HCT116 (cell line): Measurements from ENCODE around the gene BANF1. TPM values are rescaled to one million over a fixed set of nuclear protein-coding genes. Genes with fewer than 3 reads are reported as not detected.
A peak's percentile ranks its signal among the peaks of the same experiment; 100 is the strongest.

Experiments
- ATAC-seq: fragments of 200-7000 bp; cut with Tn5 transposase; 2 replicates; pipeline ENCODE4 v1.9.1; 2020; ENCODE audit warnings: mild to moderate bottlenecking, moderate library complexity
- BruUV-seq: library from RNA; stranded (reverse); fragments of 400-500 nt; replicated peaks from 2 replicates; lab custom pipeline; 2021; lab: Mats Ljungman, UMichigan
- CTCF ChIA-PET: fragments of 300-600 bp; sonication (Branson Sonifier 250); formaldehyde crosslinking; loops from one replicate; lab custom pipeline; 2021; ENCODE audit warnings: antibody characterized with exemption; lab: Charles Lee
- POLR2A ChIA-PET: fragments of 300-600, 350-600 bp; sonication (Branson Sonifier 250); formaldehyde crosslinking; loops from one replicate; lab custom pipeline; 2021; ENCODE audit warnings: antibody characterized with exemption; lab: Charles Lee
- RAD21 ChIA-PET, 2 experiments: fragments of 300-600 bp; sonication (Branson Sonifier 250); formaldehyde crosslinking; loops; one replicate each; lab custom pipeline; 2023; ENCODE audit warnings: low total read pairs in 2 of 2; ENCODE audit not compliant: uncharacterized antibody in 2 of 2, unreplicated experiment in 2 of 2, low non-redundant PET in 1 of 2; lab: Charles Lee
- DNase-seq: peaks from one replicate; pipeline ENCODE4 v3.0.0-alpha.2; 2010; ENCODE audit warnings: low read depth, low spot score
- H2AFZ ChIP-seq: fragments of 200-600 bp; shearing (Covaris generic), sonication (generic); 2 replicates; pipeline ENCODE4 v1.6.1; 2017; ENCODE audit warnings: low read depth, mixed run types, mixed read lengths, antibody characterized with exemption, low read length; ENCODE audit not compliant: poor library complexity, severe bottlenecking
- H3K27ac ChIP-seq: 2 replicates; pipeline ENCODE4 v1.5.1; 2012; ENCODE audit warnings: low read depth, low read length
- H3K27me3 ChIP-seq: fragments of 200-600 bp; sonication (generic); 2 replicates; pipeline ENCODE4 v1.6.1; 2016; ENCODE audit warnings: mixed run types, low read length, mixed read lengths; ENCODE audit not compliant: insufficient read depth
- H3K36me3 ChIP-seq, 2 experiments: fragments of 200-500 bp in 1 of 2; fragments of 200-600 bp in 1 of 2; sonication (Bioruptor generic) in 1 of 2; sonication (generic) in 1 of 2; 2 replicates each; pipeline versions ENCODE4 v1.5.1 to v1.6.1; 2014 to 2016; ENCODE audit warnings: low read length in 2 of 2, inconsistent platforms in 1 of 2, mixed read lengths in 1 of 2, mixed run types in 1 of 2; ENCODE audit not compliant: insufficient read depth in 2 of 2, control insufficient read depth in 1 of 2
- H3K4me1 ChIP-seq, 2 experiments: fragments of 200-600 bp in 1 of 2; sonication (generic) in 1 of 2; 2 replicates each; pipeline versions ENCODE4 v1.5.1 to v1.6.1; 2012 to 2017; ENCODE audit warnings: low read length in 2 of 2, inconsistent platforms in 1 of 2, mild to moderate bottlenecking in 1 of 2, mixed read lengths in 1 of 2, mixed run types in 1 of 2, moderate library complexity in 1 of 2; ENCODE audit not compliant: insufficient read depth in 2 of 2, control insufficient read depth in 1 of 2
- H3K4me2 ChIP-seq: fragments of 200-600 bp; sonication (generic); 2 replicates; pipeline ENCODE4 v1.6.1; 2017; ENCODE audit warnings: mixed run types, low read length, mixed read lengths
- H3K4me3 ChIP-seq, 2 experiments: fragments of 200-600 bp in 1 of 2; sonication (generic) in 1 of 2; replicated peaks in 1 of 2; 2 replicates each; pipeline ENCODE4 v1.5.1; 2011 to 2016; ENCODE audit warnings: low read length in 2 of 2, control low read depth in 1 of 2, low read depth in 1 of 2, mild to moderate bottlenecking in 1 of 2, mixed read lengths in 1 of 2, mixed run types in 1 of 2
- H3K79me2 ChIP-seq: fragments of 200-600 bp; sonication (generic); 2 replicates; pipeline ENCODE4 v1.6.1; 2017; ENCODE audit warnings: mild to moderate bottlenecking, mixed run types, low read length, moderate library complexity, mixed read lengths; ENCODE audit not compliant: insufficient read depth
- H3K9ac ChIP-seq: fragments of 200-600 bp; sonication (generic); 2 replicates; pipeline ENCODE4 v1.6.1; 2016; ENCODE audit warnings: low read length, mixed read lengths
- H3K9me2 ChIP-seq: fragments of 200-600 bp; sonication (generic), shearing (Covaris generic); 2 replicates; pipeline ENCODE4 v1.6.1; 2017; ENCODE audit warnings: mixed run types, mild to moderate bottlenecking, moderate library complexity; ENCODE audit not compliant: insufficient read depth
- H3K9me3 ChIP-seq, 2 experiments: fragments of 200-500 bp in 1 of 2; fragments of 200-600 bp in 1 of 2; sonication (Bioruptor generic) in 1 of 2; sonication (generic) in 1 of 2; 2 replicates each; pipeline ENCODE4 v1.6.1; 2014 to 2017; ENCODE audit warnings: low read length in 2 of 2, mixed read lengths in 2 of 2, inconsistent platforms in 1 of 2, low read depth in 1 of 2, mild to moderate bottlenecking in 1 of 2, mixed run types in 1 of 2, moderate library complexity in 1 of 2; ENCODE audit not compliant: control insufficient read depth in 1 of 2, insufficient read depth in 1 of 2
- H4K20me1 ChIP-seq: fragments of 200-600 bp; sonication (generic), shearing (Covaris generic); 2 replicates; pipeline ENCODE4 v1.6.1; 2017; ENCODE audit warnings: mixed run types, mild to moderate bottlenecking, moderate library complexity; ENCODE audit not compliant: insufficient read depth
- ELF1 ChIP-seq: IDR thresholded peaks from 2 replicates; pipeline ENCODE4 v1.6.1; 2012; ENCODE audit warnings: low read depth, borderline replicate concordance
- SRF ChIP-seq: IDR thresholded peaks from 2 replicates; pipeline ENCODE4 v1.6.1; 2012; ENCODE audit warnings: low read depth
- intact Hi-C: fragments of 100-400 bp; cut with micrococcal nuclease; formaldehyde crosslinking; loops from 2 replicates; pipeline ENCODE4 v1.10.0; 2022
- total RNA-seq: library from RNA; stranded (reverse); gene quantifications from one replicate; pipeline ENCODE4 v1.2.1, GENCODE V29; 2021; ENCODE audit not compliant: unreplicated experiment
- TF ChIP-seq, protein P1 (sequence below), 3 experiments: fragments of 200-600 bp in 1 of 3; sonication (generic) in 1 of 3; IDR thresholded peaks in 2 of 3; conservative IDR thresholded peaks in 1 of 3; 2 replicates each; pipeline ENCODE4 v1.5.1; 2012 to 2017; ENCODE audit warnings: low read depth in 2 of 3, low read length in 2 of 3, antibody characterized with exemption in 1 of 3, borderline replicate concordance in 1 of 3, control low read depth in 1 of 3, mild to moderate bottlenecking in 1 of 3, mixed read lengths in 1 of 3, mixed run types in 1 of 3, moderate library complexity in 1 of 3; ENCODE audit not compliant: insufficient read depth in 1 of 3

Gene BANF1
- total RNA-seq, 1 experiment from 2014 or later, result 356 TPM

DNA sequence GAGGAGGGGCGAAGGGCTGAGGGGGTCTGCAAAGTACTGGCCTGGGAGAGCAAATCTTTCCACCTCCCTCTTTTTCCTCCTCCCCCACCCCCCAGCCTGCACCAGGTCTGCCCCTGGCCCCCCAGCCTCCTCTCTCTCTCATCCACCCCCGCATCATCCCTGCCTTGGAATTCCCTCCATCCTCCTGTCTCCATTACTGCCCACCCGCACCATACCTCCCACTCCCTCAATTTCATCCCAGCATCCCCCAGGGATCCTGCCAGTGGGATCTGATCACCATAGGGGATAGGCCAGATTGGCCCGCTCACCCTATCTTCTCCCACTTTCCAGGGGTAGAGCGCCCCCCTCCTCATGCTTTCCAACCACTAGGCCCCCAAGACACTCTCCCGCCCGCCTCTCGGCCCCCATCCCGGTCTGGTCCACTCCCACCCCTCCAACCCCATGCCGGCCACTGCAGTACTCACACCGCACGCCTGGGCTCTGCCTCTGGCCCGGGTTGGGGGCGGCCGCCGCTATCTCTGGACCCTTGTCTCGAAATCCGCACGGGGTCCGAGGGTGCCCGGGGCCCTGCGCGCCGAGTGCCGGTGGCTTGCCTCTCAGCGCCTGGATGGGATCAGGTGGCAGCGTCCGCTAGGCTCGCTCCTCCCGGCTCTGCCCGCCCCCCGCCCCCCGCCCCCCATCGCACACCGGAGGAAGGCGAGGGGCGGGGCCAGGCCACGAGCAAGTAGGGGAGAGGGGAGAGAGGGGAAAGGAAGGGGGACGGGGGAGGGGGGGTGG lies 46.4 kb downstream of the BANF1 start, which contains the start of gene GAL3ST3:
Gene GAL3ST3 (minus strand): TSS at position 615 of the 777 bp plus-strand sequence. CDS start 3,746 bp downstream, outside the sequence.
- no peak within 1 kb of the TSS for H3K27ac ChIP-seq
- H3K4me3 ChIP-seq, result no peak within 1 kb of the TSS
- CTCF ChIA-PET, result no interaction called here
- DNase-seq, result no peak
- H4K20me1 ChIP-seq, result no peaks in the 10 kb centered on the region
- intact Hi-C loops, result no loop called here
- no peak within 1 kb of the TSS for H2AFZ ChIP-seq
- POLR2A ChIA-PET, result no interaction called here
- peaks cover 16% of the 10 kb centered on the region for H3K79me2 ChIP-seq
- H3K4me2 ChIP-seq, result no peak within 1 kb of the TSS
- no peaks in the 10 kb centered on the region for H3K9me3 ChIP-seq
- no peaks in the 10 kb centered on the region for H3K27me3 ChIP-seq
- H3K9me2 ChIP-seq, result no peaks in the 10 kb centered on the region
- peaks cover 21 to 30% of the 10 kb centered on the region in 2 experiments for H3K4me1 ChIP-seq
- RAD21 ChIA-PET, result interaction anchor here in 1 of 2 experiments (0.5 kb wide), 1 partner anchor 389 kb away, joined by 3 read pairs; no protein-coding TSS in a partner anchor
- H3K36me3 ChIP-seq, result no peaks in the 10 kb centered on the region; a peak in 1 of 4 replicates
- no peak for TF ChIP-seq SRF
- no peak within 1 kb of the TSS for H3K9ac ChIP-seq
- BruUV-seq, result no TSS peak
- ATAC-seq, result no peak

DNA sequence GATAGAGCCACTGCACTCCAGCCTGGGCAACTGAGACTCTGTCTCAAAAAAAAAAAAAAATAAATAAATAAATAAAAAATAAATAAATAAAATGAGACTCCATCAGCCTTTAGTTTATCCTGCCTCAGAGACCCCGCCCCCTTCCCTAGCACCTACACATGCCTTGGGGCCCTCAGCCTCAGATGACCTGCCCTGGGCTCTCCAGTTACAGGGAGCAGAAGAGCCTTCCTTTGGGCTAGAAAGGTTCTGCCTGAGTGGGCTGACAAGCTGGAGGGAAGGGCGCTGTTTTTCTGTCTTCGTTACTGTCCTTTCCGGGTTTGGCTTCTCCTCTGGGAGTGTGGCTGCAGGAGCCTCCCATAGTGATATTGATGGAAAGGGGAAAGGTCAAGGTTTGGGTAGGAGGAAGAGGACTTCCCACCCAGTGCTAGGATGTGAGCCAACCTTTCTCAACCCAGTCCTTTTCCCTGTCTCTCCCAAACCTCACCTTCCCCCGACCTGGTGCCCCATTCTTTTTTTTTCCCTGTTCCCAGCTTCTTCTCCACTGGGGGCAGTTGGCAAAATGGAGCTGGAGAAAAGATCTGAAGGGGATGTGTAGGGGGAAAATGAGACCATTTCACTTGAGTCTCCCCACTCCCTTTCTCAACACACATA lies 48.4 kb downstream of the BANF1 start:
- intact Hi-C loops, result no loop called here

More for the DNA sequence above, 48.4 kb downstream of the BANF1 start:
- H4K20me1 ChIP-seq, result no peaks in the 10 kb centered on the region
- H3K36me3 ChIP-seq, result peaks cover 12 to 14% of the 10 kb centered on the region in 2 experiments; a peak in 3 of 4 replicates
- peak overlapping the region; percentile 79 for H3K9ac ChIP-seq
- peaks cover 33% of the 10 kb centered on the region for H3K79me2 ChIP-seq
- no peak for TF ChIP-seq ELF1
- TF ChIP-seq, protein P1, sequence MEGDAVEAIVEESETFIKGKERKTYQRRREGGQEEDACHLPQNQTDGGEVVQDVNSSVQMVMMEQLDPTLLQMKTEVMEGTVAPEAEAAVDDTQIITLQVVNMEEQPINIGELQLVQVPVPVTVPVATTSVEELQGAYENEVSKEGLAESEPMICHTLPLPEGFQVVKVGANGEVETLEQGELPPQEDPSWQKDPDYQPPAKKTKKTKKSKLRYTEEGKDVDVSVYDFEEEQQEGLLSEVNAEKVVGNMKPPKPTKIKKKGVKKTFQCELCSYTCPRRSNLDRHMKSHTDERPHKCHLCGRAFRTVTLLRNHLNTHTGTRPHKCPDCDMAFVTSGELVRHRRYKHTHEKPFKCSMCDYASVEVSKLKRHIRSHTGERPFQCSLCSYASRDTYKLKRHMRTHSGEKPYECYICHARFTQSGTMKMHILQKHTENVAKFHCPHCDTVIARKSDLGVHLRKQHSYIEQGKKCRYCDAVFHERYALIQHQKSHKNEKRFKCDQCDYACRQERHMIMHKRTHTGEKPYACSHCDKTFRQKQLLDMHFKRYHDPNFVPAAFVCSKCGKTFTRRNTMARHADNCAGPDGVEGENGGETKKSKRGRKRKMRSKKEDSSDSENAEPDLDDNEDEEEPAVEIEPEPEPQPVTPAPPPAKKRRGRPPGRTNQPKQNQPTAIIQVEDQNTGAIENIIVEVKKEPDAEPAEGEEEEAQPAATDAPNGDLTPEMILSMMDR (IDR thresholded peaks at IDR 0.05 in 2 of 3, conservative IDR thresholded peaks at IDR 0.05 in 1 of 3; ENCODE audit: borderline replicate concordance in 1 of 3, insufficient read depth in 1 of 3, low read depth in 2 of 3, low read length in 2 of 3), result peak in 2 of 3 experiments; percentile 7 to 14; a peak in 1 of 6 replicates
- DNase-seq (no peak), ATAC-seq (no peak)
- POLR2A ChIA-PET, result interaction anchor here (1.8 kb wide), 1 partner anchor 159 kb away, joined by 5 read pairs; no protein-coding TSS in a partner anchor
- RAD21 ChIA-PET, result interaction anchor here in 1 of 2 experiments (0.6 kb wide), 1 partner anchor 191 kb away, joined by 3 read pairs; no protein-coding TSS in a partner anchor
- H3K4me1 ChIP-seq, result peaks cover 21% of the 10 kb centered on the region in 2 experiments
- no peaks in the 10 kb centered on the region for H3K9me2 ChIP-seq
- peak overlapping the region in 1 of 2 experiments; percentile 79; a peak in 3 of 4 replicates for H3K4me3 ChIP-seq
- H3K27me3 ChIP-seq, result no peaks in the 10 kb centered on the region
- H3K27ac ChIP-seq, result peak overlapping the region; percentile 83
- H3K4me2 ChIP-seq, result peak overlapping the region; percentile 92
- H3K9me3 ChIP-seq, result no peaks in the 10 kb centered on the region
- H2AFZ ChIP-seq, result no peak overlapping the region
- CTCF ChIA-PET, result interaction anchor here (1.2 to 1.9 kb wide), 3 partner anchors 48 to 191 kb away, joined by 3 to 6 read pairs (median 4); partner anchors contain the start of genes BANF1 and EIF1AD
- BruUV-seq, result no TSS peak
